OCI-LY3 (cell line): Measurements from ENCODE around the gene STX16.

Source experiments
- H2AFZ ChIP-seq: fragments of 200-600, 300-600 bp; shearing (Covaris generic); 2 replicates; pipeline ENCODE4 v1.6.0; 2014; ENCODE audit warnings: antibody characterized with exemption, low read depth, low read length
- H3K27ac ChIP-seq: fragments of 200-600, 300-600 bp; sonication (generic); 2 replicates; pipeline ENCODE4 v1.5.1; 2014; ENCODE audit warnings: mild to moderate bottlenecking, low read length, moderate library complexity, mixed read lengths
- H3K27me3 ChIP-seq: fragments of 200-600, 300-600 bp; sonication (generic); 2 replicates; pipeline ENCODE4 v1.6.1; 2014; ENCODE audit warnings: low read depth, low read length, mixed read lengths
- H3K36me3 ChIP-seq: fragments of 200-600, 300-600 bp; sonication (generic); replicated peaks from 2 replicates; pipeline ENCODE3; 2014; ENCODE audit warnings: low read depth, low read length, mixed read lengths
- H3K4me1 ChIP-seq: fragments of 300-600, 200-600 bp; sonication (generic); 2 replicates; pipeline ENCODE4 v1.6.1; 2014; ENCODE audit warnings: low read length, mixed read lengths
- H3K4me2 ChIP-seq: fragments of 200-600, 300-600 bp; sonication (generic); 2 replicates; pipeline ENCODE4 v1.6.1; 2014; ENCODE audit warnings: low read length, mixed read lengths
- H3K4me3 ChIP-seq: fragments of 300-600, 200-600 bp; sonication (generic); 2 replicates; pipeline ENCODE4 v1.5.1; 2014; ENCODE audit warnings: antibody characterized with exemption, mild to moderate bottlenecking, low read length, moderate library complexity
- H3K79me2 ChIP-seq: fragments of 300-600, 200-600 bp; shearing (Covaris generic); 2 replicates; pipeline ENCODE4 v1.6.1; 2014; ENCODE audit warnings: mild to moderate bottlenecking, low read length, mixed read lengths
- H3K9ac ChIP-seq: fragments of 300-600, 200-600 bp; shearing (Covaris generic); 2 replicates; pipeline ENCODE4 v1.6.0; 2014; ENCODE audit warnings: mild to moderate bottlenecking, low read length, moderate library complexity
- H3K9me3 ChIP-seq: fragments of 200-600, 300-600 bp; shearing (Covaris generic); 2 replicates; pipeline ENCODE4 v1.6.1; 2014; ENCODE audit warnings: low read length, mixed read lengths; ENCODE audit not compliant: insufficient read depth
- H4K20me1 ChIP-seq: fragments of 200-600, 300-600 bp; sonication (generic); 2 replicates; pipeline ENCODE4 v1.6.1; 2016; ENCODE audit warnings: low read length, mixed read lengths; ENCODE audit not compliant: insufficient read depth
- EZH2phosphoT487 ChIP-seq: fragments of 200-600 bp; shearing (Covaris generic); IDR thresholded peaks from 2 replicates; pipeline ENCODE4 v1.6.1; 2018; ENCODE audit warnings: antibody characterized with exemption, mixed run types, low read depth
- TF ChIP-seq, protein P1 (sequence below): fragments of 200-600, 300-600 bp; sonication (generic); IDR thresholded peaks from 2 replicates; pipeline ENCODE4 v1.5.1; 2014; ENCODE audit warnings: antibody characterized with exemption, low read length, low read depth

STX16 gene

DNA sequence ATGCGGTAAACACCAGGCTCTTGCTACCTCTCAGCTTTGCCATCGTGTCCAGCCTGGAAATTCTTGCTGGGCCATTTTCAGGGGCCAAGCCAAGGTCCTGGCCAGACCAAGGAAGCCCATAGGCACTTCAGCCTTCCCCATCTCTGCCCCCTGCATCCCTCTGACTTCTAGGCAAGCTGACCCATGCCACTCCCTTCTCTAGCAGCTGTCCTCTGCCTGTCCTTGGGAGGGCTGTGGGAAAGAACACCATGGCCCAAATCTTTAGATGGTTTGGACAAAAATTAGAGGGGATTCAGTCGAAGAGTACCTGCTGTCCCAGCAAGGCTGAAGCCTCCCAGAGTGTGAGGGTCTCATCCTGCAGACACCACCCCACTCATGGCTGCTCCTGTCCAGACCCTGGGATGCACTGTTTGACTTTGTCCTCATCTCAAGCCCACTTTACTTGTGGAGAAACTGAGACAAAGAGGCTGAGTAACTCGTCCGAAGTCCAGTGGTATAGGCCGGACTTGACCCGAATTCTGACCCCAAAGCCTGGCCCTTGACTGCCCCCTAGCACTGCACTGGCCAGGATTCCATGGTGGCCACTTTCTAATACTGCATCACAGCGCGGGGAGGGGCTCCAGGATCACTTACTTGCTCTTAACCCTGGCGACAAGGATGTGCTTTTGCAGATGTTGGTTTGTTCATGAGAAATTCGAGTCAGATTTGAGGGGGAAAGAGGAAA lies 22.4 kb upstream of the STX16 start:
- Histone ChIP-seq H4K20me1 (no peaks in the 10 kb centered on the region), H3K9me3 (no peaks in the 10 kb centered on the region), H3K4me2 (no peak overlapping the region), H3K9ac (no peak overlapping the region), H2AFZ (no peak overlapping the region), H3K4me1 (peaks cover 13% of the 10 kb centered on the region), H3K4me3 (no peak overlapping the region), H3K27me3 (peaks cover 31% of the 10 kb centered on the region), H3K27ac (no peak overlapping the region), H3K36me3 (no peaks in the 10 kb centered on the region), H3K79me2 (no peaks in the 10 kb centered on the region)
- TF ChIP-seq EZH2phosphoT487, result no peak
- TF ChIP-seq, protein P1, sequence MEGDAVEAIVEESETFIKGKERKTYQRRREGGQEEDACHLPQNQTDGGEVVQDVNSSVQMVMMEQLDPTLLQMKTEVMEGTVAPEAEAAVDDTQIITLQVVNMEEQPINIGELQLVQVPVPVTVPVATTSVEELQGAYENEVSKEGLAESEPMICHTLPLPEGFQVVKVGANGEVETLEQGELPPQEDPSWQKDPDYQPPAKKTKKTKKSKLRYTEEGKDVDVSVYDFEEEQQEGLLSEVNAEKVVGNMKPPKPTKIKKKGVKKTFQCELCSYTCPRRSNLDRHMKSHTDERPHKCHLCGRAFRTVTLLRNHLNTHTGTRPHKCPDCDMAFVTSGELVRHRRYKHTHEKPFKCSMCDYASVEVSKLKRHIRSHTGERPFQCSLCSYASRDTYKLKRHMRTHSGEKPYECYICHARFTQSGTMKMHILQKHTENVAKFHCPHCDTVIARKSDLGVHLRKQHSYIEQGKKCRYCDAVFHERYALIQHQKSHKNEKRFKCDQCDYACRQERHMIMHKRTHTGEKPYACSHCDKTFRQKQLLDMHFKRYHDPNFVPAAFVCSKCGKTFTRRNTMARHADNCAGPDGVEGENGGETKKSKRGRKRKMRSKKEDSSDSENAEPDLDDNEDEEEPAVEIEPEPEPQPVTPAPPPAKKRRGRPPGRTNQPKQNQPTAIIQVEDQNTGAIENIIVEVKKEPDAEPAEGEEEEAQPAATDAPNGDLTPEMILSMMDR, result peak; percentile 12; the same call in 1 of the 2 replicates

DNA sequence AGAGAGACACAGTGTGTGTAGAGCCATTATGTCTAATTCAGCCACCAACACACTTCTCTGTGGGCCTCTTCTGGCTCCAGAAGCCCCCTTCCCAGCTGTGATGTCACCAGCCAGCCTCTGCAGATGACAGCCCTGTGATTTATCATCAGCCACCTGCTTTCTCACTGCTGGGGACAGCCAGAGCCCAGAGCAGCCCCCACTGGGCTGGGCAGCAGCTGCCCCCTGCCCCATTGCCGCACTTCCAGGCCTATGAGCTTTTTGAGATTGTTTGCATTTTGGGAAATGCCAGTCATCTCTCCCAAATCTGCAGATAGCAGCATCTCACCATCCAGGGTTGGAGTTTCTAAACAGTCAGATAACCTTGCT lies 21.9 kb upstream of the STX16 start:
- no peak overlapping the region for H3K4me3 ChIP-seq
- no peaks in the 10 kb centered on the region for H3K9me3 ChIP-seq
- H3K4me1 ChIP-seq, result peaks cover 13% of the 10 kb centered on the region
- no peak overlapping the region for H2AFZ ChIP-seq
- H3K27ac ChIP-seq, result no peak overlapping the region
- TF ChIP-seq, protein P1, result no peak
- TF ChIP-seq EZH2phosphoT487, result no peak
- H4K20me1 ChIP-seq, result no peaks in the 10 kb centered on the region
- peaks cover 31% of the 10 kb centered on the region for H3K27me3 ChIP-seq
- no peak overlapping the region for H3K9ac ChIP-seq
- H3K36me3 ChIP-seq, result no peaks in the 10 kb centered on the region
- no peak overlapping the region for H3K4me2 ChIP-seq
- H3K79me2 ChIP-seq, result no peaks in the 10 kb centered on the region

DNA sequence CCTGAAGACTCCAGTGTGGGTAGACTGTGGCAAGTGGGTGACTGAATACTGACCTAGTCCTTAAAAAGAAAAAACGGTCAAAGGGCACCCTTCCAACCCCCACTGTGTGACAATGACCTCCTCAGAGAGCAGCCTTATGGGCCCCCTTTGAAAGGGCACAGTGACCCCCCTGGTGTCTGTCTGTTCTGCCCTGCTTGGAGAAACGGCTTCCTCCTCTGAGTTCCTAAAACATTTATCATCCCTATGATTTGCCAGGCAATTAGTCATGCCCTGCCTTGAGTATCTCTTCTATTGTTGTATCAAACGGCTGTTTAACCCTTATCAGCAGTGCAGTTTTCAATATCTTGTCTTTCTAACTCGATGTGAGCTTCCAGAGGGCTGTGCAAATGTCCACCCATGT lies 21.0 kb upstream of the STX16 start:
- H3K9me3 ChIP-seq, result no peaks in the 10 kb centered on the region
- H3K79me2 ChIP-seq, result no peaks in the 10 kb centered on the region
- H4K20me1 ChIP-seq, result no peaks in the 10 kb centered on the region
- no peak overlapping the region for H3K4me2 ChIP-seq
- peaks cover 31% of the 10 kb centered on the region for H3K27me3 ChIP-seq
- H3K4me3 ChIP-seq, result no peak overlapping the region
- TF ChIP-seq EZH2phosphoT487, result no peak
- TF ChIP-seq, protein P1, result no peak
- no peak overlapping the region for H2AFZ ChIP-seq
- H3K27ac ChIP-seq, result no peak overlapping the region
- no peaks in the 10 kb centered on the region for H3K36me3 ChIP-seq
- no peak overlapping the region for H3K9ac ChIP-seq
- peaks cover 13% of the 10 kb centered on the region for H3K4me1 ChIP-seq

DNA sequence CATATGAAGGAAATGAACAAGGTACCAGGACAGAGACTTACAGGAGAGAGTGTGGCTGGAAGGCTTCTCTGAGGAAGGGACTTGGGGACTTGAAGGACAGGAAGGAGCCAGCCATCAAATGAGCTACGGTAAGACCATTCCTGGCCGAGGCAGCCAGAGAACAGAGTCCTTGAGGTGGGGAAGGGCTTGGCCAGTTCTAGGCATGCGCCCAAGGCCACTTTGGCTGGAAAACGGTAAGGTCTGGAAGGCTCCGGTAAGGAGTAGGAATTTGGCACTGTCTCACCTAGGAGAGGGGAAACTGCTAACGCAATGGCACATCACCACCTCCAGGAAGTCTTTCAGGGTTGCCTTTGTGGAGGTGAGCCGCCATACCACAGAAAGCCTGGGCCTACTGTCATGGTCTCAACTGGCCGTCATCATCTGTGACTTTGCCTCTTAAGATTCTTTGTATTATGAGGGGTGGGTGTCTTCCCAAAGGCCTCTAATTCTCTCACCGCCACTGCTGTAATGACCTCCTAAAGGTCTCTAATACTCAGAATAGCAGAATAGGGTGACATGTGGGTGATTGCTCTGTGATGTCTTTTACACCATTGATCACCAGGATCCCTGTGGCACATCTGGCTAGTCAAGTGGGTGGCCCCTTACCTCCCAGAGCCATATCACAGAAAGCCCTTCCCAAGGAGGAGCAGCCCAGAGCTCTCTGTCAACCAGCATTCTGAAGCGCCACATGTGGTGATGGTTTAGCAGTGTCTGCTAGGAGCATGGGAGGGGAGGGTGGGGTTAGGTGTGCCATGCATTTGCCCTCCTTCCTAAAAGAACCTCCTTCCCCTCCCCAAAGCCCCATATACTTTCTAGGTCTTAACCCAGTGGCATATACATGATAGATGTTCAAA lies 17.7 kb upstream of the STX16 start:
- Histone ChIP-seq H4K20me1 (no peaks in the 10 kb centered on the region), H3K9me3 (no peaks in the 10 kb centered on the region), H3K36me3 (no peaks in the 10 kb centered on the region)

More for the DNA sequence above, 17.7 kb upstream of the STX16 start:
- no peaks in the 10 kb centered on the region for H3K79me2 ChIP-seq
- H3K4me2 ChIP-seq, result no peak overlapping the region
- H3K27me3 ChIP-seq, result peaks cover 46% of the 10 kb centered on the region
- no peak overlapping the region for H2AFZ ChIP-seq
- H3K27ac ChIP-seq, result no peak overlapping the region
- no peaks in the 10 kb centered on the region for H3K4me1 ChIP-seq
- no peak overlapping the region for H3K4me3 ChIP-seq
- no peak for TF ChIP-seq EZH2phosphoT487
- TF ChIP-seq, protein P1, result no peak
- H3K9ac ChIP-seq, result no peak overlapping the region
